Mesendoderm (in vitro differentiated cells): Measurements from ENCODE around the gene WDR54.
"Not testable (repeated sequence)": the region's sequence is repeated elsewhere in the genome, so short reads cannot be mapped to it uniquely, and the experiment has no call there.

ENCODE experiments used
- DNase-seq: peaks from one replicate; pipeline ENCODE4 v3.0.0; 2013
- H2AK5ac ChIP-seq: 2 replicates; pipeline ENCODE4 v1.6.1; 2013; ENCODE audit warnings: low read length, inconsistent platforms
- H2BK120ac ChIP-seq: 2 replicates; pipeline ENCODE4 v1.6.1; 2013; ENCODE audit warnings: low read depth, mild to moderate bottlenecking, low read length, moderate library complexity, mixed read lengths
- H2BK15ac ChIP-seq: replicated peaks from 2 replicates; pipeline ENCODE4 v1.6.1; 2013; ENCODE audit warnings: low read depth, mild to moderate bottlenecking, moderate library complexity
- H2BK5ac ChIP-seq: 2 replicates; pipeline ENCODE4 v1.6.1; 2013; ENCODE audit warnings: low read length, inconsistent platforms
- H3K18ac ChIP-seq: 2 replicates; pipeline ENCODE4 v1.6.1; 2013; ENCODE audit warnings: mild to moderate bottlenecking, low read length, mixed read lengths
- H3K23ac ChIP-seq: one replicate; pipeline ENCODE4 v1.6.1; 2013; ENCODE audit warnings: low read length
- H3K27ac ChIP-seq: 2 replicates; pipeline ENCODE4 v1.5.1; 2013; ENCODE audit warnings: low read depth, mild to moderate bottlenecking, inconsistent platforms, low read length, moderate library complexity
- H3K27me3 ChIP-seq: 2 replicates; pipeline ENCODE4 v1.6.1; 2013; ENCODE audit warnings: low read length, control low read depth, mild to moderate bottlenecking, inconsistent platforms; ENCODE audit not compliant: insufficient read depth, poor library complexity
- H3K36me3 ChIP-seq: 2 replicates; pipeline ENCODE4 v1.6.1; 2013; ENCODE audit warnings: low read length, inconsistent platforms; ENCODE audit not compliant: control insufficient read depth, insufficient read depth
- H3K4ac ChIP-seq: one replicate; pipeline ENCODE4 v1.6.1; 2013; ENCODE audit warnings: low read depth, mild to moderate bottlenecking, low read length, moderate library complexity
- H3K4me1 ChIP-seq: 2 replicates; pipeline ENCODE4 v1.6.1; 2013; ENCODE audit warnings: low read depth, low read length, inconsistent platforms; ENCODE audit not compliant: control insufficient read depth
- H3K4me2 ChIP-seq: 2 replicates; pipeline ENCODE4 v1.6.1; 2013; ENCODE audit warnings: low read length
- H3K4me3 ChIP-seq: 2 replicates; pipeline ENCODE4 v1.5.1; 2013; ENCODE audit warnings: mild to moderate bottlenecking, low read length
- H3K56ac ChIP-seq: one replicate; pipeline ENCODE4 v1.6.1; 2013; ENCODE audit warnings: low read length
- H3K79me1 ChIP-seq: 2 replicates; pipeline ENCODE4 v1.6.1; 2013; ENCODE audit warnings: low read length, inconsistent platforms
- H3K79me2 ChIP-seq: 2 replicates; pipeline ENCODE4 v1.6.1; 2013; ENCODE audit warnings: mild to moderate bottlenecking, low read length; ENCODE audit not compliant: control insufficient read depth, insufficient read depth
- H3K9ac ChIP-seq: 2 replicates; pipeline ENCODE4 v1.6.1; 2013; ENCODE audit warnings: low read length, inconsistent platforms
- H4K5ac ChIP-seq: one replicate; pipeline ENCODE4 v1.6.1; 2013; ENCODE audit warnings: low read length
- H4K8ac ChIP-seq: one replicate; pipeline ENCODE4 v1.6.1; 2013; ENCODE audit warnings: low read depth, mild to moderate bottlenecking, control low read depth, low read length, moderate library complexity
- WGBS: extraction: QIAGEN DNeasy Blood & Tissue Kit; methylation state at CpG from one replicate; pipeline ENCODE4 v1.1.7; 2013; ENCODE audit warnings: low lambda C conversion rate, missing lambda C conversion rate; ENCODE audit not compliant: insufficient coverage; ENCODE audit errors: extremely low coverage; 5-methylcytosine and 5-hydroxymethylcytosine counted together

The WDR54 gene

GRCh38 chr2:74439803-74440377, 18.4 kb downstream of the WDR54 start:
- peak overlapping the region; percentile 59 for H3K23ac ChIP-seq
- no peaks in the 10 kb centered on the region for H3K27me3 ChIP-seq
- peak overlapping the region; percentile 99 for H3K56ac ChIP-seq
- H2AK5ac ChIP-seq: peak overlapping the region; percentile 18
- no peak for DNase-seq
- no peaks in the 10 kb centered on the region for H3K36me3 ChIP-seq
- peak overlapping the region; percentile 82 for H3K4me2 ChIP-seq
- peak overlapping the region; percentile 88 for H3K27ac ChIP-seq
- H3K79me2 ChIP-seq: peaks cover 53% of the 10 kb centered on the region
- H3K79me1 ChIP-seq: peaks cover 38% of the 10 kb centered on the region
- peaks cover 18% of the 10 kb centered on the region for H3K4me1 ChIP-seq
- no CpG with 5 or more reads among the region's 14 CpGs for WGBS
- no peak overlapping the region for H3K4ac ChIP-seq
- peak overlapping the region; percentile 82 for H2BK5ac ChIP-seq
- no peak overlapping the region for H4K8ac ChIP-seq
- peak overlapping the region; percentile 96 for H3K9ac ChIP-seq
- H3K4me3 ChIP-seq: peak overlapping the region; percentile 87
- H2BK15ac ChIP-seq: no peak overlapping the region
- no peak overlapping the region for H2BK120ac ChIP-seq
- H3K18ac ChIP-seq: peak overlapping the region; percentile 35
- no peak overlapping the region for H4K5ac ChIP-seq

- Histone ChIP-seq H4K5ac (no peak overlapping the region), H2BK120ac (no peak overlapping the region), H3K36me3 (no peaks in the 10 kb centered on the region), H2BK5ac (peak overlapping the region; percentile 82), H3K79me2 (peaks cover 49% of the 10 kb centered on the region), H3K4me2 (peak overlapping the region; percentile 82), H3K79me1 (peaks cover 34% of the 10 kb centered on the region), H3K9ac (peak overlapping the region; percentile 96), H3K18ac (peak overlapping the region; percentile 88), H3K4ac (peak overlapping the region; percentile 81), H3K4me3 (peak overlapping the region; percentile 87), H3K27ac (peak overlapping the region; percentile 88), H3K4me1 (peaks cover 18% of the 10 kb centered on the region), H2AK5ac (no peak overlapping the region), H4K8ac (no peak overlapping the region), H3K23ac (peak overlapping the region; percentile 59), H3K27me3 (no peaks in the 10 kb centered on the region), H2BK15ac (no peak overlapping the region), H3K56ac (peak overlapping the region; percentile 99)
- no CpG with 5 or more reads among the region's 45 CpGs for WGBS
- DNase-seq: peak; percentile 96
Measured at GRCh38 chr2:74440378-74441169, 19.0 kb downstream of the WDR54 start.

- Histone ChIP-seq H2AK5ac (no peak overlapping the region), H3K18ac (peak overlapping the region; percentile 60), H3K36me3 (no peaks in the 10 kb centered on the region), H3K4me1 (peaks cover 18% of the 10 kb centered on the region), H3K4me3 (peak overlapping the region; percentile 85), H3K56ac (peak overlapping the region; percentile 99), H3K23ac (peak overlapping the region; percentile 92), H3K4me2 (peak overlapping the region; percentile 42), H3K27ac (peak overlapping the region; percentile 88), H3K27me3 (no peaks in the 10 kb centered on the region), H3K79me1 (peaks cover 27% of the 10 kb centered on the region), H3K79me2 (peaks cover 43% of the 10 kb centered on the region), H3K9ac (peak overlapping the region; percentile 96), H3K4ac (peak overlapping the region; percentile 81), H4K5ac (no peak overlapping the region), H2BK5ac (peak overlapping the region; percentile 81), H2BK15ac (no peak overlapping the region), H4K8ac (no peak overlapping the region), H2BK120ac (no peak overlapping the region)
- no peak for DNase-seq
- WGBS: no CpG with 5 or more reads among the region's 33 CpGs
Measured at GRCh38 chr2:74441170-74441689, 19.7 kb downstream of the WDR54 start.

- peak within 1 kb of the TSS; percentile 96 for H3K9ac ChIP-seq
- H4K8ac ChIP-seq: no peak within 1 kb of the TSS
- peaks cover 18% of the 10 kb centered on the region for H3K4me1 ChIP-seq
- DNase-seq: peak; percentile 94
- H2BK15ac ChIP-seq: no peak within 1 kb of the TSS
- H3K23ac ChIP-seq: peak within 1 kb of the TSS; percentile 92
- H2BK5ac ChIP-seq: peak within 1 kb of the TSS; percentile 81
- H3K4me2 ChIP-seq: peak within 1 kb of the TSS; percentile 42
- H3K36me3 ChIP-seq: no peaks in the 10 kb centered on the region
- no peak within 1 kb of the TSS for H2BK120ac ChIP-seq
- no CpG with 5 or more reads among the region's 75 CpGs for WGBS
- peaks cover 37% of the 10 kb centered on the region for H3K79me2 ChIP-seq
- H4K5ac ChIP-seq: no peak within 1 kb of the TSS
- H3K27ac ChIP-seq: peak within 1 kb of the TSS; percentile 88
- H3K79me1 ChIP-seq: peaks cover 25% of the 10 kb centered on the region
- H3K18ac ChIP-seq: peak within 1 kb of the TSS; percentile 60
- H3K27me3 ChIP-seq: no peaks in the 10 kb centered on the region
- H3K4me3 ChIP-seq: peak within 1 kb of the TSS; percentile 85
- no peak within 1 kb of the TSS for H2AK5ac ChIP-seq
- H3K4ac ChIP-seq: peak within 1 kb of the TSS; percentile 81
- H3K56ac ChIP-seq: peak within 1 kb of the TSS; percentile 99
Measured at GRCh38 chr2:74441690-74442482, 20.4 kb downstream of the WDR54 start, which contains the start of gene RTKN. TSS of gene RTKN (minus strand) at chr2:74441937. CDS start at chr2:74441816, 121 bp downstream.

GRCh38 chr2:74442483-74443297, 21.2 kb downstream of the WDR54 start:
- H4K5ac ChIP-seq, H3K27me3 ChIP-seq, H2BK5ac ChIP-seq, H3K36me3 ChIP-seq, H3K23ac ChIP-seq, H2BK120ac ChIP-seq, H2BK15ac ChIP-seq, H3K4me3 ChIP-seq, H4K8ac ChIP-seq, H3K4ac ChIP-seq, DNase-seq, H3K18ac ChIP-seq, H2AK5ac ChIP-seq: not testable (repeated sequence)
- peaks cover 30% of the 10 kb centered on the region for H3K79me2 ChIP-seq
- peaks cover 12% of the 10 kb centered on the region for H3K4me1 ChIP-seq
- peak overlapping the region; percentile 96 for H3K9ac ChIP-seq
- WGBS: no CpG with 5 or more reads among the region's 16 CpGs
- H3K4me2 ChIP-seq: peak overlapping the region; percentile 3
- H3K79me1 ChIP-seq: peaks cover 20% of the 10 kb centered on the region
- H3K27ac ChIP-seq: peak overlapping the region; percentile 88
- peak overlapping the region; percentile 15 for H3K56ac ChIP-seq
